GM12878 (cell line): ENCODE results near the gene ETS1. TPM values are rescaled to one million over a fixed set of nuclear protein-coding genes. Genes with fewer than 3 reads are reported as not detected.

Source experiments
- ATF7 ChIP-seq: fragments of 450-650 bp; IDR thresholded peaks from 2 replicates; pipeline ENCODE4 v1.6.1; 2016; ENCODE audit warnings: low read depth, mild to moderate bottlenecking
- BACH1 ChIP-seq: fragments of 450-650 bp; IDR thresholded peaks from 2 replicates; pipeline ENCODE4 v1.6.1; 2017; ENCODE audit warnings: mild to moderate bottlenecking, borderline replicate concordance
- CBX5 ChIP-seq: sonication (generic); IDR thresholded peaks from 2 replicates; pipeline ENCODE4 v1.6.1; 2016; ENCODE audit warnings: low read depth, moderate library complexity, mild to moderate bottlenecking, inconsistent platforms
- IKZF2 ChIP-seq, 2 experiments: fragments of 450-650 bp; IDR thresholded peaks; 2 replicates each; pipeline ENCODE4 v1.6.1; 2017; ENCODE audit warnings: mild to moderate bottlenecking in 2 of 2, moderate library complexity in 2 of 2
- KDM1A ChIP-seq: fragments of 200-600 bp; sonication (generic); IDR thresholded peaks from 2 replicates; pipeline ENCODE4 v1.6.1; 2016; ENCODE audit warnings: borderline replicate concordance
- NFXL1 ChIP-seq: fragments of 450-650 bp; IDR thresholded peaks from 2 replicates; pipeline ENCODE4 v1.6.1; 2017; ENCODE audit warnings: antibody characterized with exemption, mild to moderate bottlenecking, borderline replicate concordance
- NFYA ChIP-seq: IDR thresholded peaks from 2 replicates; pipeline ENCODE4 v1.6.1; 2011; ENCODE audit warnings: low read depth, mild to moderate bottlenecking, low read length, improper control_type of control experiment, borderline replicate concordance
- POLR2AphosphoS2 ChIP-seq: IDR thresholded peaks from 2 replicates; pipeline ENCODE4 v1.6.1; 2011; ENCODE audit warnings: low read depth, mild to moderate bottlenecking, low read length, improper control_type of control experiment, moderate library complexity
- RAD21 ChIP-seq: IDR thresholded peaks from 2 replicates; pipeline ENCODE4 v1.6.1; 2011; ENCODE audit warnings: mild to moderate bottlenecking, low read depth, low read length, moderate library complexity; ENCODE audit not compliant: insufficient read depth
- RFX5 ChIP-seq: IDR thresholded peaks from 2 replicates; pipeline ENCODE4 v1.6.1; 2011; ENCODE audit warnings: low read depth, low read length, improper control_type of control experiment
- SPI1 ChIP-seq: IDR thresholded peaks from 2 replicates; pipeline ENCODE4 v1.6.1; 2011; ENCODE audit warnings: low read depth, mild to moderate bottlenecking, low read length, moderate library complexity, borderline replicate concordance; ENCODE audit not compliant: insufficient read depth
- SRF ChIP-seq, 2 experiments: IDR thresholded peaks; 2 replicates each; pipeline ENCODE4 v1.6.1; 2011; ENCODE audit warnings: low read depth in 2 of 2, low read length in 2 of 2, mild to moderate bottlenecking in 1 of 2, moderate library complexity in 1 of 2
- STAT3 ChIP-seq: IDR thresholded peaks from 2 replicates; pipeline ENCODE4 v1.6.1; 2011; ENCODE audit warnings: low read depth, low read length, improper control_type of control experiment
- TCF7 ChIP-seq: IDR thresholded peaks from 2 replicates; pipeline ENCODE4 v1.6.1; 2014; ENCODE audit warnings: antibody characterized with exemption, borderline replicate concordance
- ZBTB4 ChIP-seq: fragments of 450-650 bp; formaldehyde crosslinking; IDR thresholded peaks from 2 replicates; pipeline ENCODE4 v1.4.0; 2022; ENCODE audit warnings: mild to moderate bottlenecking, moderate library complexity
- polyA plus RNA-seq, 11 experiments: library from polyadenylated mRNA; depleted of rRNA in 4 of 11; unstranded in 6 of 11; stranded (reverse) in 5 of 11; fragments of >200 nt; fragmentation: Nextera tagmentation in 4 of 11; fragmentation: Illumina TruSeq in 1 of 11; extraction: Ambion mirVana in 4 of 11; extraction: Trizol in 1 of 11; gene quantifications; 1 replicate in 1 of 11; 2 replicates in 10 of 11; pipeline versions ENCODE4 v1.2.1 to v1.2.3, GENCODE V29; 2011 to 2016; ENCODE audit warnings: inconsistent platforms in 2 of 11, missing spikeins in 2 of 11, low read depth in 1 of 11
- total RNA-seq, 4 experiments: library from RNA; depleted of rRNA in 3 of 4; stranded (reverse); fragments of >200 nt in 3 of 4; fragmentation: Illumina TruSeq in 1 of 4; extraction: Trizol in 1 of 4; gene quantifications; 2 replicates each; pipeline versions ENCODE4 v1.2.1 to v1.2.3, GENCODE V29; 2013 to 2021
- TF ChIP-seq, protein P1 (sequence below): fragments of 150-350 bp; IDR thresholded peaks from 2 replicates; pipeline ENCODE4 v1.6.1; 2014; ENCODE audit warnings: mild to moderate bottlenecking, low read depth, low read length
- TF ChIP-seq, protein P2 (sequence below): IDR thresholded peaks from 2 replicates; pipeline ENCODE4 v1.6.1; 2012; ENCODE audit warnings: improper control_type of control experiment, low read depth, low read length; ENCODE audit not compliant: insufficient replicate concordance
- TF ChIP-seq, protein P3 (sequence below): IDR thresholded peaks from 2 replicates; pipeline ENCODE4 v1.6.1; 2012; ENCODE audit warnings: low read length, inconsistent platforms

Gene ETS1
- total and polyA plus RNA-seq, 10 of the 15 experiments (the other 5 are each of a cell fraction or from before 2014, with no cell fraction given) = 12.5 to 112 (median 55.5) TPM

DNA sequence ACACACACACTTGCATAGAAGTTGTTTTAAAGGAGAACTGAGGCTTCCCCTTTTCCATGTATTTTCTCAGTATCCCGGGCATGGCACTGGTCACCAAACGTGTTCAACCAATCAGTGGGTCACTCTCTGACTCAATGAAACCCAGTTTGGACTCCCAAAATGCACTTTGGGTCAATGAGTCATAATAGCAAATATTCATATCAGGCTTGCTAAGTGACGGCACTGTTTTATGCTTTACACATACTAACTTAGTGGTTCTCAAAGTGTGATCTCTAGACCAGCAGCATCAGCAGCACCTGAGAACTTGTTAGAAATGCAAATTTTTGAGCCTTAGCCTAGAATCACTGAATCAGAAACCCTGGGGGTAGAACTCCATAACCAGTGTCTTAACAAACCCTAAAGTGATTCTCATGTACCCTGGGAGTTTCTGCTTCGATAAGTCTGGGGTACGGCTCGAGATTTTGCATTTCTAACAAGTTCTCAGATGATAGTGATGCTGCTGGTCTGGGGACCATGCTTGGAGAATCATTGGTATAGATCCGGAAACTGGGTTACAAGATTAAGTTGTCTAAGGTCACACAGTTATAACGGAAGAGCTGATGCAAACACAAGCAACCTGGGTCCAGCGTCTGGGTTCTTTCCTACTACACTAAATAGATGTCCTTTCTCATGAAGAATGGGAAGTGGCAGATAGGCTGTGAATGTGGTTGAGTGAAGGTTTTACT lies 35.6 kb downstream of the ETS1 start (continued):
- TF ChIP-seq STAT3 (no peak), KDM1A (no peak), TCF7 (no peak), NFXL1 (no peak), RFX5 (no peak; the same call in 1 of the 2 replicates), POLR2AphosphoS2 (no peak), CBX5 (peak; percentile 33; the same call in 1 of the 2 replicates), IKZF2 (IDR thresholded peaks at IDR 0.05) (peak; percentile 83 to 85), SPI1 (peak; percentile 67; the same call in 1 of the 2 replicates), SRF (IDR thresholded peaks at IDR 0.05; ENCODE audit: low read depth in 2 of 2, low read length in 2 of 2) (no peak), BACH1 (peak; percentile 82; the same call in 1 of the 2 replicates), NFYA (no peak), RAD21 (no peak), ATF7 (peak; percentile 95), ZBTB4 (CRISPR knock-in tag) (no peak)
- TF ChIP-seq, protein P1, sequence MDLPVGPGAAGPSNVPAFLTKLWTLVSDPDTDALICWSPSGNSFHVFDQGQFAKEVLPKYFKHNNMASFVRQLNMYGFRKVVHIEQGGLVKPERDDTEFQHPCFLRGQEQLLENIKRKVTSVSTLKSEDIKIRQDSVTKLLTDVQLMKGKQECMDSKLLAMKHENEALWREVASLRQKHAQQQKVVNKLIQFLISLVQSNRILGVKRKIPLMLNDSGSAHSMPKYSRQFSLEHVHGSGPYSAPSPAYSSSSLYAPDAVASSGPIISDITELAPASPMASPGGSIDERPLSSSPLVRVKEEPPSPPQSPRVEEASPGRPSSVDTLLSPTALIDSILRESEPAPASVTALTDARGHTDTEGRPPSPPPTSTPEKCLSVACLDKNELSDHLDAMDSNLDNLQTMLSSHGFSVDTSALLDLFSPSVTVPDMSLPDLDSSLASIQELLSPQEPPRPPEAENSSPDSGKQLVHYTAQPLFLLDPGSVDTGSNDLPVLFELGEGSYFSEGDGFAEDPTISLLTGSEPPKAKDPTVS = no peak
- TF ChIP-seq, protein P2, sequence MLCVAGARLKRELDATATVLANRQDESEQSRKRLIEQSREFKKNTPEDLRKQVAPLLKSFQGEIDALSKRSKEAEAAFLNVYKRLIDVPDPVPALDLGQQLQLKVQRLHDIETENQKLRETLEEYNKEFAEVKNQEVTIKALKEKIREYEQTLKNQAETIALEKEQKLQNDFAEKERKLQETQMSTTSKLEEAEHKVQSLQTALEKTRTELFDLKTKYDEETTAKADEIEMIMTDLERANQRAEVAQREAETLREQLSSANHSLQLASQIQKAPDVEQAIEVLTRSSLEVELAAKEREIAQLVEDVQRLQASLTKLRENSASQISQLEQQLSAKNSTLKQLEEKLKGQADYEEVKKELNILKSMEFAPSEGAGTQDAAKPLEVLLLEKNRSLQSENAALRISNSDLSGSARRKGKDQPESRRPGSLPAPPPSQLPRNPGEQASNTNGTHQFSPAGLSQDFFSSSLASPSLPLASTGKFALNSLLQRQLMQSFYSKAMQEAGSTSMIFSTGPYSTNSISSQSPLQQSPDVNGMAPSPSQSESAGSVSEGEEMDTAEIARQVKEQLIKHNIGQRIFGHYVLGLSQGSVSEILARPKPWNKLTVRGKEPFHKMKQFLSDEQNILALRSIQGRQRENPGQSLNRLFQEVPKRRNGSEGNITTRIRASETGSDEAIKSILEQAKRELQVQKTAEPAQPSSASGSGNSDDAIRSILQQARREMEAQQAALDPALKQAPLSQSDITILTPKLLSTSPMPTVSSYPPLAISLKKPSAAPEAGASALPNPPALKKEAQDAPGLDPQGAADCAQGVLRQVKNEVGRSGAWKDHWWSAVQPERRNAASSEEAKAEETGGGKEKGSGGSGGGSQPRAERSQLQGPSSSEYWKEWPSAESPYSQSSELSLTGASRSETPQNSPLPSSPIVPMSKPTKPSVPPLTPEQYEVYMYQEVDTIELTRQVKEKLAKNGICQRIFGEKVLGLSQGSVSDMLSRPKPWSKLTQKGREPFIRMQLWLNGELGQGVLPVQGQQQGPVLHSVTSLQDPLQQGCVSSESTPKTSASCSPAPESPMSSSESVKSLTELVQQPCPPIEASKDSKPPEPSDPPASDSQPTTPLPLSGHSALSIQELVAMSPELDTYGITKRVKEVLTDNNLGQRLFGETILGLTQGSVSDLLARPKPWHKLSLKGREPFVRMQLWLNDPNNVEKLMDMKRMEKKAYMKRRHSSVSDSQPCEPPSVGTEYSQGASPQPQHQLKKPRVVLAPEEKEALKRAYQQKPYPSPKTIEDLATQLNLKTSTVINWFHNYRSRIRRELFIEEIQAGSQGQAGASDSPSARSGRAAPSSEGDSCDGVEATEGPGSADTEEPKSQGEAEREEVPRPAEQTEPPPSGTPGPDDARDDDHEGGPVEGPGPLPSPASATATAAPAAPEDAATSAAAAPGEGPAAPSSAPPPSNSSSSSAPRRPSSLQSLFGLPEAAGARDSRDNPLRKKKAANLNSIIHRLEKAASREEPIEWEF = peak; percentile 81
- TF ChIP-seq, protein P3, sequence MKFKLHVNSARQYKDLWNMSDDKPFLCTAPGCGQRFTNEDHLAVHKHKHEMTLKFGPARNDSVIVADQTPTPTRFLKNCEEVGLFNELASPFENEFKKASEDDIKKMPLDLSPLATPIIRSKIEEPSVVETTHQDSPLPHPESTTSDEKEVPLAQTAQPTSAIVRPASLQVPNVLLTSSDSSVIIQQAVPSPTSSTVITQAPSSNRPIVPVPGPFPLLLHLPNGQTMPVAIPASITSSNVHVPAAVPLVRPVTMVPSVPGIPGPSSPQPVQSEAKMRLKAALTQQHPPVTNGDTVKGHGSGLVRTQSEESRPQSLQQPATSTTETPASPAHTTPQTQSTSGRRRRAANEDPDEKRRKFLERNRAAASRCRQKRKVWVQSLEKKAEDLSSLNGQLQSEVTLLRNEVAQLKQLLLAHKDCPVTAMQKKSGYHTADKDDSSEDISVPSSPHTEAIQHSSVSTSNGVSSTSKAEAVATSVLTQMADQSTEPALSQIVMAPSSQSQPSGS = peak; percentile 93
